Loucy (cell line): Measurements from ENCODE around the gene LUZP1.

Experiments used
- H2AFZ ChIP-seq: fragments of 200-600 bp; sonication (generic); 2 replicates; pipeline ENCODE4 v1.6.0; 2016; ENCODE audit warnings: antibody characterized with exemption, mild to moderate bottlenecking, low read length, moderate library complexity
- H3F3A ChIP-seq: fragments of 200-600 bp; 2 replicates; pipeline ENCODE4 v1.6.0; 2016; ENCODE audit warnings: antibody characterized with exemption, low read depth, mild to moderate bottlenecking
- H3K27me3 ChIP-seq: fragments of 200-600 bp; sonication (generic); 2 replicates; pipeline ENCODE4 v1.6.1; 2014; ENCODE audit warnings: low read length, mild to moderate bottlenecking; ENCODE audit not compliant: insufficient read depth, poor library complexity, severe bottlenecking
- H3K36me3 ChIP-seq: fragments of 200-600 bp; sonication (generic); 2 replicates; pipeline ENCODE4 v1.6.1; 2016; ENCODE audit warnings: low read length; ENCODE audit not compliant: insufficient read depth
- H3K4me1 ChIP-seq: fragments of 200-600 bp; sonication (generic); 2 replicates; pipeline ENCODE4 v1.5.1; 2014; ENCODE audit warnings: low read length, mild to moderate bottlenecking; ENCODE audit not compliant: insufficient read depth, poor library complexity, severe bottlenecking
- H3K4me2 ChIP-seq: fragments of 200-600 bp; sonication (generic); 2 replicates; pipeline ENCODE4 v1.6.0; 2014; ENCODE audit warnings: antibody characterized with exemption, low read length, low read depth, mild to moderate bottlenecking; ENCODE audit not compliant: poor library complexity, severe bottlenecking
- H3K4me3 ChIP-seq: fragments of 200-600 bp; sonication (generic); 2 replicates; pipeline ENCODE4 v1.5.1; 2014; ENCODE audit warnings: low read length, mild to moderate bottlenecking, mixed read lengths; ENCODE audit not compliant: poor library complexity, severe bottlenecking
- H3K79me2 ChIP-seq: fragments of 200-600 bp; sonication (generic); 2 replicates; pipeline ENCODE4 v1.6.1; 2014; ENCODE audit warnings: low read length; ENCODE audit not compliant: insufficient read depth
- H3K9ac ChIP-seq: fragments of 200-600 bp; sonication (generic); 2 replicates; pipeline ENCODE4 v1.6.0; 2014; ENCODE audit warnings: mild to moderate bottlenecking, low read depth, low read length, moderate library complexity; ENCODE audit not compliant: poor library complexity, severe bottlenecking
- H3K9me2 ChIP-seq: fragments of 200-600 bp; sonication (generic); replicated peaks from 2 replicates; pipeline ENCODE4 v1.6.1; 2016; ENCODE audit warnings: low read depth, low read length, mixed read lengths
- H3K9me3 ChIP-seq: fragments of 200-600 bp; sonication (generic); 2 replicates; pipeline ENCODE4 v1.6.1; 2014; ENCODE audit warnings: mild to moderate bottlenecking, antibody characterized with exemption, low read length, low read depth; ENCODE audit not compliant: insufficient read depth
- H4K20me1 ChIP-seq: fragments of 200-600 bp; sonication (generic); 2 replicates; pipeline ENCODE4 v1.6.0; 2014; ENCODE audit warnings: antibody characterized with exemption, low read length, mild to moderate bottlenecking; ENCODE audit not compliant: insufficient read depth, poor library complexity, severe bottlenecking
- CTCF ChIP-seq: fragments of 200-600 bp; sonication (generic); conservative IDR thresholded peaks from 2 replicates; pipeline ENCODE4 v1.5.1; 2014; ENCODE audit warnings: mild to moderate bottlenecking, antibody characterized with exemption, low read length
- EZH2phosphoT487 ChIP-seq: fragments of 200-600 bp; IDR thresholded peaks from 2 replicates; pipeline ENCODE4 v1.6.1; 2018; ENCODE audit warnings: antibody characterized with exemption, mild to moderate bottlenecking, moderate library complexity, borderline replicate concordance

The LUZP1 gene

DNA sequence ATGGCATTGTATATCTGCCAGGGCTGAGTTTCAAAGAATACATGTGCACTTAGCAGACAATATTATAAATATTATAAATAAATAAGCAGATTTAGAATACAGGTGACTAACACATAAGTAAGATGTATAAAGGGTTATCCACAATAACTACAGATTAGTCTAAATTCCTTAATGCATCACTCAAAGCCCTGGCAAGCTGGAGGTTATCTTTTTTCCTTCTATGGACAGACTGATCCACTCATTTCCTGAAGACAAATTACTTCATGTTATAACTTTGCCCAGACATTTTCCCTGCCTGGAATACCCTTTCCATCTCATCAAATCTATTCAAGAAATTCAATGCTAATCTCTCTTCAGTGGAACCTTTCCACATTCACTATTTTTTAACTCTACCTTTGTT is 38.8 kb downstream of the LUZP1 start:
- H3K4me2 ChIP-seq = no peak overlapping the region

GRCh38 chr1:23126801-23127200 is 41.9 kb downstream of the LUZP1 start:
- H3K79me2 ChIP-seq = peaks cover 83% of the 10 kb centered on the region
- peaks cover 13% of the 10 kb centered on the region for H3K4me1 ChIP-seq
- H3K4me3 ChIP-seq = no peak overlapping the region
- H3K9ac ChIP-seq = no peak overlapping the region
- no peak overlapping the region for H3K4me2 ChIP-seq
- H3K9me2 ChIP-seq = no peaks in the 10 kb centered on the region
- no peaks in the 10 kb centered on the region for H3K27me3 ChIP-seq
- TF ChIP-seq CTCF (no peak), EZH2phosphoT487 (no peak)
- peaks cover 20% of the 10 kb centered on the region for H4K20me1 ChIP-seq
- no peaks in the 10 kb centered on the region for H3K9me3 ChIP-seq
- no peaks in the 10 kb centered on the region for H3F3A ChIP-seq
- H2AFZ ChIP-seq = no peak overlapping the region
- no peaks in the 10 kb centered on the region for H3K36me3 ChIP-seq

More for the DNA sequence above, 38.8 kb downstream of the LUZP1 start:
- H2AFZ ChIP-seq = no peak overlapping the region
- no peaks in the 10 kb centered on the region for H3K4me1 ChIP-seq
- H3K9me3 ChIP-seq = no peaks in the 10 kb centered on the region
- H3K79me2 ChIP-seq = peaks cover 85% of the 10 kb centered on the region
- no peaks in the 10 kb centered on the region for H3K27me3 ChIP-seq
- no peaks in the 10 kb centered on the region for H3K9me2 ChIP-seq
- H4K20me1 ChIP-seq = peaks cover 11% of the 10 kb centered on the region
- no peaks in the 10 kb centered on the region for H3K36me3 ChIP-seq
- H3F3A ChIP-seq = no peaks in the 10 kb centered on the region
- TF ChIP-seq EZH2phosphoT487 (no peak), CTCF (no peak)
- H3K4me3 ChIP-seq = no peak overlapping the region
- H3K9ac ChIP-seq = no peak overlapping the region

DNA sequence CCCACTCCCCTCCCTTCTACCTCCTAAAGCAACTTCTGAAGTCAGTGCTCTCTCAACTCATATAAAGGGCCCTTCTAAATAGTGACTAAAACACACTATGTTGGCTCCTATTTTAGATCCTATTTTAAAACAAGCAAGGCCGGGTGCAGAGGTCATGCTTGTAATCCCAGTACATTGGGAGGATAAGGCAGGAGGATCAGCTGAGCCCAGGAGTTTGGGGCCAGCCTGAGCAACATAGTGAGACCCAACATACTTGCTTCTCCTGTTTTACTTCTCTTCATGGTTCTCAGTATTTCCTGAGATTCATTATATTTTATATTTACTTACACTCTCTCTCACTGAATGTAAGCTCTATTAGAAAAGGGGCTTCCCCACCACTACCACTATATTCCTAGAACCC is 42.5 kb downstream of the LUZP1 start:
- Histone ChIP-seq H3K9ac (no peak overlapping the region), H3K9me2 (no peaks in the 10 kb centered on the region), H3F3A (no peaks in the 10 kb centered on the region), H3K9me3 (no peaks in the 10 kb centered on the region), H3K79me2 (peaks cover 84% of the 10 kb centered on the region), H3K4me1 (peaks cover 13% of the 10 kb centered on the region), H4K20me1 (peaks cover 20% of the 10 kb centered on the region), H3K4me3 (no peak overlapping the region), H3K4me2 (no peak overlapping the region), H3K27me3 (no peaks in the 10 kb centered on the region), H2AFZ (no peak overlapping the region), H3K36me3 (no peaks in the 10 kb centered on the region)
- TF ChIP-seq CTCF (no peak), EZH2phosphoT487 (no peak)
